GM21526 (cell line): Measurements from ENCODE around the gene VPS54.

Experiments used
- ATAC-seq: cut with Tn5 transposase; IDR thresholded peaks from one replicate; pipeline ENCODE4 v1.9.1; 2021; ENCODE audit warnings: moderate library complexity; ENCODE audit not compliant: unreplicated experiment, low FRiP score

VPS54 gene

GRCh38 chr2:64019083-64019974 is at the start of gene VPS54:
TSS of gene VPS54 (minus strand) at chr2:64019428. CDS start at chr2:63983999, 35,429 bp downstream.
- ATAC-seq = peak; percentile 64

- ATAC-seq = no peak
Observed at GRCh38 chr2:64067326-64067725, 48.1 kb upstream of the VPS54 start.

DNA sequence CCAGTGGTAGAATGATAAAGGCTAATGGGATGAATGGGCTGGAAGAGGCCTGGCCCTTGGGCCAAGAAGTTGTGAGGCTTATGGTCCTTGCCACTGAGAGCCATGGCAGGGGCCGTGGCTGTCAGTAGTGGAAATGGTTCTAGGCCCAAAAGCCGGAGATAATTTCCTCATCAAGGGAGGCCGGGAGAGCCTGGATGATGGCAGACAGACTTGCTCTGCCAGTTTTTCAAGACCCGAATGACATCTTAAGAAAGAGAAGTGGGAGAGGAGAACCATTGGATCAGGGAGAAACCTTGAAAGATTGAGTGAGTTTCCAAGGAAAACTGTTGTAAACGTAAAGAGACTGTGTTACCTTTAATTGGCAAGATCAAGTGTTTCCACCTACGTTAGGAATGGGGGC is 46.3 kb upstream of the VPS54 start:
- no peak for ATAC-seq

DNA sequence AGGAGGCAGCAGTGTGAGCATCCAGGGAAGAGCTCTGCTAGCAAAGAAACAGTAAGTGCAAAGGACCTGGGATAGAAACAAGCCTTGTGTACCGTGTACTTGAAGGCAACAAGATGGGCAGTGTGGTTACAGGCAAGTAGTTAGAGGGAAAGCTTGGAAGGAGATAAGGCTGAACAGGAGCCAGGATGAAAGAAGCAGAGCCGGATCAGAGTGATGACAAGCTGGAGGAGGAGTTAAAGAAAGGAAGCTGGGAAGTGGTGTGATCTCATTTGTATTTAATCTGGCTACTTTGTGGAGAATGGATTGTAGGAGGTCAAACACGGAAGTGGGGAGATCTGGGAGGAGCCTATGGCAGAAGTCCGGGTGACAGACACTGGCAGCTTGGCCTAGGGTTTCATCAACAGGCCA is 44.7 kb upstream of the VPS54 start:
- no peak for ATAC-seq

DNA sequence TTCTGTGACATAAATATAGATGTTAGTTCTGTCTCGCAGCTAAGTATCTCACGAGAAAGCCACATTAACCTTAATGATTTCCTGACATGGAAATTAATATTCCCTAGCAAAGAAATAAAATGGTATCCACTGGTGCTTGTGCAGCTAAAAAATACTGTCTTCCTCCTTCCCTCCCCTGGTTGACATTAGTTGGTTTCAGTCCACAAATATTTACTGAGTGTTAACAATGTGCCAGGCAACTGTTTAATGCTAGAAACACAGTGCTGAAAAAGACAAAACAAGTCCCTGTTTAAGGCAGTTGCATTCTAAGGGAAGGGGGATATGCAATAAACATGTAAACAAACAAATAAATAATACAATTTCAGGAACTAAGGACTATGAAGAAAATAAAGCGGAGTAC is 44.2 kb upstream of the VPS54 start:
- ATAC-seq = no peak

DNA sequence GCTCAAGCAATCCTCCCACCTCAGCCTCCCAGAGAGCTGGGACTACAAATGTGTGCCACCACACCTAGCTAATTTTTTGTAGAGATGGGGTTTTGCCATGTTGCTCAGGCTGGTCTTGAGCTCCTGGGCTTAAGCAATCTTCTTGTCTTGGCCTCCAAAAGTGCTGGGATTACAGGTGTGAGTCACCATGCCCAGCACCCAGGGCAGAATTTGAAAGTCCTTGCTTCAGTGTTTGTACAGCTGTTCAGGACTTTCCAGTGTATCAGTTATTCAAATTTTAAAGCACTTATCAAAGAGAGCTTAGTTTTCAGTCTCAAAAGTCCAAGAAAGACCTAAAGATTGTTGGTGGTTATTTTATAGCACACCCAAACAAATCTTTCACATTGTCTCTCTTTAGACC is 43.6 kb upstream of the VPS54 start:
- ATAC-seq = no peak

DNA sequence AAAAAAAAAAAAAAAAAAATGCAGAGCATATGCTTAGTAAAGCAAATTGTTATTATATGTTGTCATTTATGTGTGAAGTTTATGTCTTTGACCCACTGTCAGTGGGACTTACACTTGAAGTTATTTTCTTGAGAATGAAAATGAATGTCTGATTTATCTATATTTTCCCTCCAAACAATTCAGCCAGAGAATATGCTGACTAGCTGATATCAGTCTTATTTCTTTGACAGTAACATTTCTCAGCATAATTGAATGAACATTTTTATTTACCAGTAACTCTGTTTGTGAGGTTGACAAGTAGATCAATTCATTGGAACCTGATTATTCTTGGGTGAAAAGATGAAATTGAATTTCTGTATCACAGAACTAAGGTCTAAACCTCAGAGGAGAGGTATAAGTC is 40.0 kb upstream of the VPS54 start:
- ATAC-seq = no peak

GRCh38 chr2:64056021-64056420 is 36.8 kb upstream of the VPS54 start:
- ATAC-seq = no peak

GRCh38 chr2:64054161-64054915 is 35.1 kb upstream of the VPS54 start:
- no peak for ATAC-seq

GRCh38 chr2:64052463-64053241 is 33.4 kb upstream of the VPS54 start:
- no peak for ATAC-seq

GRCh38 chr2:64049633-64050220 is 30.5 kb upstream of the VPS54 start:
- ATAC-seq = no peak

DNA sequence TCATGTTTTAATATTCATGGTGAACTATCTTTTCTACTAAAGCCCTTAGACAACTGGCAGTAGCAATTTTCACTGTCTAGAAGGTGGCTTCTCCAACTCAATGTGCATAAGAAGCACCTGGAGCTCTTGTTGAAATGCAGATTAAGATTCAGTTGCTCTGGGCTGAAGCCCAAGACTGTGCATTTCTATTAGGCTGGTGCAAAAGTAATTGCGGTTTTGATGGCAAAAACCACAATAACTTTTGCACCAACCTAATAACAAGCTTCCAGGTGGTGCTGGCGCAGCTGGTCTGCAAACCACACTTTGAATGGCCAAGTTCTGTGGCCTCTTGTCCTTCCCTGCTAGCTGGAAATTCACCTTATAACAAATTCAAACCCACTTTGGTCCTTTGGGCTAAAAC is 26.7 kb upstream of the VPS54 start:
- no peak for ATAC-seq

- no peak for ATAC-seq
Observed at GRCh38 chr2:64040161-64040560, 20.9 kb upstream of the VPS54 start.

GRCh38 chr2:64036034-64036705 is 16.9 kb upstream of the VPS54 start:
- ATAC-seq = peak; percentile 93

DNA sequence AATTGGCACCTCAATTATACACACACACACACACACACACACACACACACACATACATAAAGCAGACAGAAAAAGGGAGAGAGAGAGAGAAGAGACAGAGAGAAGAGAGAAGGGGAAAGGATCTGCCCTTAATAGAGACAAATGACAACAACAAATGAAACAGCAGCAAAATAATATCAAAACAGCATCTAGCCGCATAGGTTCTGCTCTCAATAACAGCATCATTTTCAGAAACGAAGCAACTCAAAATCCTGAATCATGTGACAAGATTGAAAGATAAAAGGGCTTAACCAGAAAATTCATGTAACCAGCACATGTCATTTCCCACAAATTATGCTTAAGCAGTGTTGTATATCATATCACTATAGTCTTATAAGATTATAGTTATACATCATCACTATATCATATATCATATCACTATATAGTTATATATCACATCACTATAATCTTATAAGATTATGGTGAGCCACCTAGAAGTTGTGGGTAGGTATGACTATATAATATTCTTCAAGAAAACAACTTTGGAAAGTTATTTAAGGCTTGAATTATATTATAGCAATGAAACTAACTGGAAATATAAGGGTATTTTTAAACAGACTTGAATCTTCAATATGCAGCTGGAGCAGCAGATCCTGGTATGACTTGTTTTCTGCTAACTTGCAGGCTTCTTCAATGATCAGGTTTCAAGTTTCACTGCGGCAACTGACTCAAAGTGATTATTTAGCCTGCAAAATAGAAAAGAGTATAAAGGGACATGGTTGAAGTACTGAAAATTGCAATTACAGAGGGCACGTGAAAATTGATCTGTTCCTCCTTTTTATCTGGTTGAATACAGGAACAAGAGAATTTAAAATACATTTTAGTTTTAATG is 16.1 kb upstream of the VPS54 start:
- ATAC-seq = no peak

DNA sequence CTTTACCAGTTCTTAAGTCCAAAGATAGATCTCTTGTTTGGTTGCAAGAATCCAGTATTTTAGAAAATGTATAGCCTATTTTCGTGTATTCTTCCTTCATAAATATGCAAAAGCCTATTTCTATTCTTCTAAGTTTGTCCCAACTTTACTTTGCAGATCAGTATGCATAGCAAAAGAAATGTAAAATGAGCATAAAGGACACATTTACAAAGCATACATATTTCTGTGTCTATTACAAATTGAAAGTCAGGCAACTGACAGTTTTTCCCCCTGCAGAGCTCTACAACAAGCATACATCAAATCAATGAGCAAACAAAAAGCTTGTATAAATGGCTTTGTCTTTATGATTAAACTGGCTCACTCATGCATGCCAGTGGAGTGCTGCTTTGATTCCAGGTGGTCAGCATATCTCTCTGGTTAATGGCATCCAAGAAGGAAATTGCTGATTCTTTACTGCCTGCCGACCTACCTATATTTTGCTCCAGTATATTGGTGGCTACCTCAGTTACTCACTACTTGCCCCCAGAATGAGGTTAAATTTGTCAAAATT is 10.0 kb upstream of the VPS54 start:
- no peak for ATAC-seq

- no peak for ATAC-seq
Observed at GRCh38 chr2:64025741-64026140, 6.5 kb upstream of the VPS54 start.

DNA sequence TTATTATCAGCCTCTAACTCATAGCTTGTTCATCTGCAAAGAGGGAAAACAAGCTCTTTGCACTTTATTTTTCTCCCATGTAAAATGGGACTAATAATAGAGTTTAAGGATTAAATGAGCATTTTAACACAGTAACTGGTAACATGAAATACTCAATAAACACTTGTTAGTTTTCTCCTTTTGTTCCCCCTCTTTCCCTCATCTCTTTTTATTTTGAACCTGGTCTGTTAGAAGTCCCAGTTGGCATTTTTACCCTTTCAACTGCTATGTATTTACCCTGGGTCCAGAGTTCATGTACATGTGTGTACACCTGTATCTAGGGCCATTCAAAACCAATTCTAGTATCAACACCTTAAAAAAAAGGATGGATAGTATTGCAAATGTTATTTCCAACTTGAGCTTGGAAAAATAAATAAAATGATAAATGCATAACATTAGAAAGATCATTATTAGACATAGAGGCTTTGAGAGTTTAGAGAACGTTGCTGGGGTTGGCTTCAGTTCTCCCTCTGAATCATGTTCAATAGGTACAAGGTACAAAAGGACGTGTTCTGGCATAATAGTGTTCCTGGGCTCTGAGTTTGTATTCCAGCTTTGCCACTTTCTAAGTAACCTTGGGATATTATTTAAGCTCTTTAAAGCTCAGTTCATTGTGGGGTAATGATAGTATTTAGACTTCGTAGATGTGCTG is 5.2 kb upstream of the VPS54 start:
- no peak for ATAC-seq
